ENCODE data around the gene RNFT2.
"Not testable (repeated sequence)": the region's sequence is repeated elsewhere in the genome, so short reads cannot be mapped to it uniquely, and the experiment has no call there.

Gene RNFT2

DNA sequence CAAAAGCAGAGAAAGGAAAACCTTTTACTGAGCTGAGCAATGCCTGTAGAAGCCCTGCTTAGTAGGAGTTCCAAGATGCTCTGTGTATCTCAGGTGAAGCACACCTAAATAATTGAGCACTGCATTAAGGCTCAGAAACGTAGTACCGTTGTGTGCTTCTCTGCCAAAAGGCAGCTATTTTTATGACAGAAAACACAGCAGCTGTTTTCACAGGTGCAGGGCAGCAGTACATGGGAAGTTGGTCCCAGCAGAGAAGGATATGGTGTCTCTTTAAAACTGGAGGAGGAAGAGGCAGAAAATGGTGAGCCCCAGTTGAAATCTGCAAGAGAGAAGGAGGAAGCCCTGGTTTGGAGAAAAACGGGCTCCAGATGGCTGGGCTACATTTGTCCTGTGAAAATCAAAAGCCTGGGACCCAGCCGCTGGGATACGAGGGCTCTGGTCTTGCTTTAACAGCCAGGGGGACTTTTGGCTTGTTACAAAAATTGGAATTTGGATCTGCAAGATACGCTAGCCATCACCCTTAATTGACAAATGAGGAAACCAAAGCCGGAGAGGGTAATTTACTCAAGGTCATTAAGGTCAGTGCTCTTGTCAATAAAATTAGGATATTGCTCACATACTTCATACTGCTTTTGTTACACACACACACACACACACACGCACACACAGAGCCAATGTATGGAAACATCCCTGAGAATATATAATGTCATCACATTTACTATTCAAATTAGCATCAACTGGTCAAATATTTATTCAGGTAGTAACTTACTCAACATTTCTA is 27.6 kb upstream of the RNFT2 start:
- DNase-seq, result no peak

DNA sequence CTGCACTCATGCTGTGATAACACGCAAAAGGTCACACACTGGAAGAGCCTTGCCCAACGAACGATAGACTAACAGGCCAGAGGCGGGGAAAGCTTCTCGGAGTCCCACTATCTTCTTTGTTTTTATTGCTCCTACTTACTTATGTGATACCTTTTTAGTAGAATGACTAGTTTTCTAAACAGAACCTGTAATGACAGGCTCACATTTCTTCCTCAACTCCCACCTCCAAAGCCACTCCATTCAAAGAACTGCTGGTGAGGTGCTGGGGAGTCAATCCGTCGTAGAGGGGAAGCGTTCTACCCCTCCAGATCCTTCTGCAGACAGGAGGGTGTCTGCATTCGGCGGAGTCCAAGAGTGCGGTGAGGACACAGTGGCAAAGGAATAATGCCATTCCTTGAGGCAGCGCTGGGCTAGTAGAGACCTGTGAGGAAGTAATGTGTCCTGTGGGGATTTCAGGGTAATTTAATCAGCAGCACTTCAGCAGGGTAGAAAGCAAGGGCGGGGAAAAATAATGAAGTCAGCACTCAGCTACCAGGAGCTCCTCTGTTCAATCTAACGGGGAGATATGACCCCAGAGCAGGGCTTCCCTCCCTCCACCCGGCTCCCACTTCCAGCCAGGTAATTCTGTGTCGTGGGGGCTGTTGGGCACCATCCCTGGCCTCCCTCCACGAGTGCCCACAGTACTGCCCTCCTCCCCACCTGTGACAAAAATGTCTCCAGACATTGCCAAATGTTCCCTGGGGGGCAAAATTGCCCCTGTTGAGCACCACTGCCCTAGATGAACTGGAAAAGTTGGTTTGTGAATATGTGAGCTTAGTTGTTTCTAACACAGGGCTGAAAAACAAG is 25.4 kb upstream of the RNFT2 start:
- DNase-seq, result no peak

GRCh38 chr12:116713527-116713926 is 24.6 kb upstream of the RNFT2 start:
- DNase-seq, result no peak

DNA sequence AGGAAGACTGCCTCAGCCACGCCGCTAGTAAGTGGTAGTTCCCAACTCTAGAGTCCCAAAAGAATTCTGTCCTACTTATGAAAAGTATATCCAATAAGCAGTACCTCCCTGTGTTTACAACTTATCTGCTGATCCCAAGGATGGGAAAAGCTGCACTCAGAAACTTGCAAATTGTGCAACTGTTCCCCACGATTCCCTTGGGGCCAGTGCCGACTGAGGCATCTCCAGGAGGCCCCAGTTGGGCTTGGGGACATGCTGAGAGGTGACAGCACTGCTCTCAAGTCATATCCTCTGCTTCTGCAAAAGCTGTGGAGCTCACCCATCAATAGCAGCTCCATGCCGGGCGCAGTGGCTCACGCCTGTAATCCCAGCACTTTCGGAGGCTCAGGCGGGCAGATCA is 23.9 kb upstream of the RNFT2 start:
- no peak for DNase-seq

DNA sequence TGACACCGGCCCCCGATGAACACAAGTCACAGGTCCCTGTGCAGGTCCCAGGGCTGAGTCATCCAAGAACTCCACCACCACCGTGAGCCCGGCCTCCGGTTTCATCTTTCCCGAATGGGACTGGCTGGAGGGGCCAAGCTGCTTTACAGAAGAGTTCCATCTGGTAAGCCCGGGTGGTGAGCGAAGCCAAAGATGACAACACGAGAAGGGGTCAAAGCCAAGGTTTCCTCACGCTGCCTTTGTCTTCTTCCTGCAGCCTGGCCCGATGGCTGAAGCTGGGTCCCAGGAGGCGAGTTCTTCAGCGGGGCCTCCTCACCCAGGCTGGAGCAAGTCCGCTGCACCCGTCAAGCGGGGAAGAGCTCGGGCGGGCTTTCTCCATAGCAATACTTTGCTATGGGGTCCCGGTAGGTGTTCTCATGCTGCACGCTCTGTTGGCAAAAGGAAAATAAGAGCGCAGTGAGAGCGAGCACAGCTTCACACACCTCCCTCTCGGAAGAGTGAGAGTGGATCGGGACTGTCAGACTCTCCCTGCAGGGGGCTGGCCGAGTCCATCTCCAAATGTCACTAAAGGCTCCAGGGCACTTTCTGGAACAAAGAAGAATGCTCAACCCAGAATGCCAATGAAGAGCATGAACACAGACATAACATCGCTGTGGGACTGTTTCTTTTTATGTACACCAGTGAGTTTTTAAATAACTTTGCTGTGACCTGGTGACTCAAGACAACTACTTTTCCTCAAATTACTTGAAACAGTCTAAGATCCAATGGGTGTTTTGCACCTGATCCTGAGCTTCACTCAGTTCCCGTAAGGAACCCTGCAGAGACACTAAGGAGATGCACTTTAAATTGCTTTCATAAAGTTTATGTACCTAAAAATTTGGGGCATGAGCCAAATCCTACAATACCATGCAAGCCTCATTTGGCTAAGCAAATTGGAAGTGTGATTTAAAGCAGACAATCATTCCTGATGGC is 20.4 kb upstream of the RNFT2 start:
- DNase-seq, result no peak

DNA sequence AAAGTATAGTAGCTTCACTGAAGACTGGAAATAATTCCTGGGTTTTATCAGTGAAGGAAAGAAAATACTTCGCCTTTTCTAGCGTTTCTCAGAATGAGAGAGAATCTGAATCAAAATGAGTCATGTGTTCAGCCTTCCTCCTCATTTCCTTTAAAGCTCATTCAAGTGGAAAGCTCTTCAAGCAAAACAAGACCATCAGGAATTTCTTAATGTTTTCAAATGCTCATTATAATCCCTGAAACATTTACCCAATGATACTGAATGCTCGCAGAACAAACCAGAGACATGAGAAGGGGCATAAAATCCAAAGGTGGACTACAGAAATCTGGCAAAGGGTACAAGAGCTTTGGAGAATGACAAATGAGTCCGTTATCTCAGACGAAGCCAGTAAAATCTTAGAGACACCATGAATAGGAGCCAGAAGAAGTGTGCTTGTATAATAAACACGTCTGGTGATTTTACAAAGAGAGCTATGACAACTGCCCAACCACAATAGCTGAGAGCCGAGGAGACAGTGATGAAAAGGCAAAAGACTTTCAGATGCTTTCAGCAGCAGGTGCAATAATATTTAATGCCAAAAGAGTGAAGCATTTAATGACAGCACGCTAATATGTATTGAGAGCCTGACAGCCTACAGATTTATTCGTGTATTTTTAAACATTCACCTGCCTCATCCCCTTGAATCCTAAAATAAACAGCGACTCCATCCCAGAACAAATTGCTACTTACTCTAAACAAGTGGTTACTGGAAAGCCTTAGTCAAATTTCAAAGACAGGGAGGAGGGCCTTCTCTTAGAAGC is 19.3 kb upstream of the RNFT2 start:
- no peak for DNase-seq

DNA sequence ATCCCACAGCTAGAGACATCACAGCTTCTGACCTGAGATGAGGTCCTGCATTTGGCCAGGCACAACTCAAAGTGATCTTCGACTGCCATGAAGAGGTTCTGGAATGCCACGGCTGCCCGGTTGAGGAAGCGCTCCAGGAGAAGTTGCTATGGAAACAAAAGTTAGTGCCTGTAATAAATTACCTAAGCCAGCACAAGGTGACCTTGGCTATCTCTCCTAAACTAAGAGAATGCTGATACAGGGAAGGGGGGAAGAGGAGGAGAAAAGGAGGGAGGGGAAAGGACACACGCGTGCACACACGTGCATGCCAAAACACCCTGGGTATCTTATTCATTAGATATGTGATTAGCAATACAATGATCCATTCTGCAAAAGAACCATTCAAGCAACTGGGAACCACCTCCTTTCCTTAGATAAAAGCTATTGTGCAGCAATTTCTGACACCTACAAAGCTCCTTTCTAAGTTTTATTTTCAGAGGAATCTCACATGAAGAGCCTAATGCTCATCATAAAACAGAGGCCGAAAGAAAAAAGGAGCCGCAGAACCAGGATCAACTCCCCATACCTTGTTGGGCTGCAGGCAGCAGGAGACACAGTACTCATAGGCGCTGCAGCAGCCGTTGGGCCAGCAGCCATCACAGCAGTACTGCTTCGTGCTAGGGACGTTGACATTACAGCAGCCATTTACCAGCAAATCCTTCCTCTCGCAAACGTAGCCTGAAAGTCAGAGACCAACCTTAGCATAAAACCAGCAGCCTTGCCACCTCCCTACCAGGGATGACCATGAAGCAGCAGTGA is 18.2 kb upstream of the RNFT2 start:
- no peak for DNase-seq

DNA sequence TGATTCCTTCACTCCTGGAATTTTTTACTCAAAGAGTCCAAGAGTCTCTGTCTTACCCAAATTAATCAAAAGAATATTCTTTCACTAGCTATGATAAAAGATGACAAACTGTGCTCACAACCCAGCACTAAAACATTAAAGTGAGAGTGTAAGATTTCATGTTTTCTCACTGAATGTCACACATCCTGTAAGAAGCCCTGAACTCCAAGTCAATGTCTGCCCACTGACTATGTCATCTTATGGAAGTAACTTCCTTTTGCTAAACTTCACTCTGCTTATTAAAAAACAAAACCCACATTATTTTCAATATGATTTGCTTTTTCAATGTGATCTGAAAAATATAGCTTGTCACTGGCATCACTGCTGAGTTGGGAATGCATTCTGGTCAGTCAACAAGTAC is 15.9 kb upstream of the RNFT2 start:
- DNase-seq, result no peak

GRCh38 chr12:116726694-116727093 is 11.4 kb upstream of the RNFT2 start:
- no peak for DNase-seq

DNA sequence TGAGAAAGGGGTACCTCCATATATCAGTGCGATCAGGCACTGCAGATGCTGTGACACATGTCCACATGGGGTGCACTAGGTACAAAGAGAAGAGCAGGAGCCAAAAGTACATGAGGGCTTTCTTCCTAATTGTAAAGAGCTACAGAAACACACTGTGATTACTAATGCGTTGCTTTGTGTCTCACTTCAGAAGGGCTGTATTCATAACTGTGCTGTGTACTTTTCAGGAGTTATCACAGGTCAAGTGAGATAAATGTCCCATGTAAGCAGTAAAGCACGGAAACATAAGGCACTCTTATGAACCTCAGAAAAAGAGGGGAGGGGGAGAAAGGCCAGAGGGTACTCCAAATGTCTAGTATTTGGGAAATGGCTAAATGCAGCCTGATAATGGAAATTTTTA is 10.9 kb upstream of the RNFT2 start:
- DNase-seq, result no peak

DNA sequence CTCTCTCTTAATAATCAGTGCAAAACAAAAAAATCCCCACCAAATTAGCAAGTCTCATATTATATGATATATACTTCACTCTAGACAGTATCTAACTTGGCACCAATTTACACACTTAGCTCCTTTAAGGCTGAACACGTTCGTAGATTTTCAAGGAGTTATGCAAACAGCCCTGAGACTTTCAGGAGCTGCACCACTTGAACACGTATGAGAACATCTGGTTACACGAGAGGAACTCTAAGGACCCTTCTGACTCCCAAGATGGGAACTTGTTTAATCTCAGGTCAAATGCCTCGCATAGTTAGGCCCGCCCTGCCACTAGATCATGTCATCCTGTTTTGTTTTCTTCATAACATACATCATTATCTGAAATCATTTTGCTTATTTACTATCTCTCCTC is 10.2 kb upstream of the RNFT2 start:
- no peak for DNase-seq

DNA sequence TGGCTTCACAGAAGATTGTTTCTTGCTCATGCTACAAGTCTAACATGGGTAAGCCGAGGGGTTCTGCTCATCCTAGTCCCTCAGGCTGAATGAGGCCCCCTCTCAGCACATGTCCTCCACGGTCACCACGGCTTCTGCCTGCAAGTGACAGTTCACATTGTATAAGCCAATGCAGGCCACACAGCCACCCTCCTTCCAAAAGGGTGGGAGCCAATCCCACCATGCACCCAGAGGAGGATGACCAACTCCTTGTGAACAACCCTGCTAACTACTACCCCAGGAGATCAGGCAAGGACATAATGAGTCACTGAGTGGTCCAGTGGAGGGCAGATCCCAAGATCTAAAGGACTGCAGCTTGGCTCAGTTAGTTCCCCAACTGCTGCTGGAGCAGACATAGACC is 6.3 kb upstream of the RNFT2 start:
- no peak for DNase-seq

GRCh38 chr12:116734156-116734768 is 3.9 kb upstream of the RNFT2 start:
- no peak for DNase-seq

- no peak for DNase-seq
Measured at GRCh38 chr12:116735084-116735483, 3.0 kb upstream of the RNFT2 start.

GRCh38 chr12:116735951-116736599 is 2.0 kb upstream of the RNFT2 start:
- no peak for DNase-seq

DNA sequence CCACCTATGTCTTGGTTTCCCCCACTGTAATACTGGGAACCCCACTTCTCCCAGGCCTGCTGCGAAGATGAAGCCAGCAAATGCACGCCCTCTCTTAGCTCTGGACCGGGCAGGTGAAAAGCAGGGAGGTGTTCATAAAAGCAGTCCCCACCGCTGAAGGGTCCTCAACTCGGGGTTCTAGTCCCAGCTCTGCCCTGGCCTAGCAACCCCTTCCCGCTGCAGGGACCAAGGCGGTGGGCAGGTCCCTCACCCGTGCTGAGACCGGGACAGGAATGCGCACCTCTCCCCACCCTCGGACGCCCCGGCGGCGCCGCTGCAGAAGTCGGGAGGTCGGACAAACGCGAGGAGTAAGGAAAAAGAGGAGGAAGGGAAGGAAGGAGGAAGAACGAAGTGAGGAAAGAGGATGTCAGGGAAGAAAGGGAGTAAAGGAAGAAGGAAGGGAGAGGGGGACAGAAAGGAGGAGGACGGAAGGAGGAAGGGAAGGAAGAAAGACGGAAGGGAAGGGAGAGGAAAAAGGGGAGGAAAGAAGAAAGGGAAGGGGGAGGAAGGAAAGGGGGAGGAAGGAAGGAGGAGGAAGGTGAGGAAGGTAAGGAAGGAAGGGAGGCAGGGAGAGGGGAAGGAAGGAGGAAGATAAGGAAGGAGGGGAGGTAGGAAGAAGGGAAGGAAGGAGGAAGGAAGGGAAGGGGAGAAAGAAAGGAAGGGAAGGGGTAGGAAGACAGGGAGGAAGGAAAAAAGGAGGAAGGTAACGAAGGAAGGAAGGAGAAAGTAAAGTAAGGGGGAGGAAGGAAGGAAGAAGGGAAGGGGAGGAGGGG is 947 bp upstream of the RNFT2 start:
- peak; percentile 11 to 21 for DNase-seq

DNA sequence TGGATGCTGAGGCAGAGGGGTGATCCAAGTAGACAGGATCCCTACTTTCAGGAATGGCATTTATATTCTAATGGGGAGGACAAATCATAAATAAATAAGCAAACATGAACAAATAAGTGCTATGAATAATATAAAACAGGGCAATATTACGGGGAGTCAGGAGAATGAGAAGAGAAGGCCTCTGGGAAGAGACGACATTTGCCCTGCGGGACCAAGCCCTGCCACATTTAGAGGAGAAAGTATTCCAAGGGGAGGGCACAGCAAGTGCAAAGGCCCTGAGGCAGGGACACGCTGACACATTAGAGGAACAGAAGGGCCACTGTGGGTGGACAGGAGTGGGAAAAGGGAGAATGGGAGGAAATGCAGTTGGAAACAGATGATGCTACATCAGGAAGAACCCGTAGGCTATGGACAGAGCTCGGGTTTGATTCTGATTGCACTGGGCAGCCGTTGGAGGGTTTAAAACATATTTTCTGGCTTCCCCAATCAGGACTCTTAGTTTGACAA is 1.3 kb downstream of the RNFT2 start:
- DNase-seq, result no peak

DNA sequence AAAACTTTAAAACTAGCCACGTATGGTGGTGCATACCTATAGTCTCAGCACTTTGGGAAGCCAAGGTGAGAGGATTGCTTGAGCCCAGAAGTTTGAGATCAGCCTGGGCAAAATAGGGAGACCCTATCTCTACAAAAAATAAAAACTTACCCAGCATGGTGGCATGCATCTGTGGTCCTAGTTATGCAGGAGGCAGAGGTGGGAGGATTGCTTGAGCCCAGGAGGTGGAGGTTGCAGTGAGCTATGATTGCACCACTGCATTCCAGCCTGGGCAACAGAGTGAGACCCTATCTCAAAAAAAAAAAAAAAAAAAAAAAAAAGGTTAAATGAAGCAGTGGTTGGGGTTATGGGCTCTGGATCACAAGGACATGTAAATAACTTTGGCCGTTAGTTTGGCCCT is 4.7 kb downstream of the RNFT2 start:
- DNase-seq, result not testable (repeated sequence)

GRCh38 chr12:116744766-116745165 is 6.7 kb downstream of the RNFT2 start:
- DNase-seq, result no peak

Measured in stimulated activated CD4-positive, alpha-beta T cell treated with anti-CD3 and anti-CD28 coated beads, Interleukin-2, amount 100 ng/mL, for 24 hours (primary cell).